ENCODE measurements around the gene SLC25A10.
A peak's percentile ranks its signal among the peaks of the same experiment; 100 is the strongest.
"Not testable (repeated sequence)": the region's sequence is repeated elsewhere in the genome, so short reads cannot be mapped to it uniquely, and the experiment has no call there.

The SLC25A10 gene

GRCh38 chr17:81711814-81712467 lies at the start of gene SLC25A10:
Gene SLC25A10, plus strand, starts transcription at chr17:81712284. Its CDS starts 143 bp downstream, at chr17:81712427.
- peak; percentile 71 for DNase-seq

GRCh38 chr17:81664051-81664470 lies 48.0 kb upstream of the SLC25A10 start:
- DNase-seq = no peak

- no peak for DNase-seq
These were observed 46.6 kb upstream of the SLC25A10 start for GRCh38 chr17:81665205-81666091.

- DNase-seq = no peak
These were observed 46.1 kb upstream of the SLC25A10 start for GRCh38 chr17:81666092-81666341.

- DNase-seq = peak; percentile 96
These were observed 45.5 kb upstream of the SLC25A10 start, which contains the start of the genes CCDC137 and OXLD1 for GRCh38 chr17:81666342-81667191. Gene CCDC137, plus strand, starts transcription at chr17:81666737. Its CDS starts 30 bp downstream, at chr17:81666767. Gene OXLD1, minus strand, starts transcription at chr17:81666605. Its CDS starts 28 bp downstream, at chr17:81666577.

- no peak for DNase-seq
These were observed 44.3 kb upstream of the SLC25A10 start for GRCh38 chr17:81667754-81668153.

- no peak for DNase-seq
These were observed 39.6 kb upstream of the SLC25A10 start for GRCh38 chr17:81672504-81672903.

GRCh38 chr17:81672954-81673353 lies 39.1 kb upstream of the SLC25A10 start:
- no peak for DNase-seq

- DNase-seq = no peak
These were observed 38.4 kb upstream of the SLC25A10 start for GRCh38 chr17:81673561-81674258.

GRCh38 chr17:81675515-81676221 lies 36.4 kb upstream of the SLC25A10 start:
- DNase-seq = not testable (repeated sequence)

- no peak for DNase-seq
These were observed 35.2 kb upstream of the SLC25A10 start for GRCh38 chr17:81676906-81677305.

GRCh38 chr17:81680150-81680549 lies 31.9 kb upstream of the SLC25A10 start:
- no peak for DNase-seq

GRCh38 chr17:81681672-81682071 lies 30.4 kb upstream of the SLC25A10 start:
- no peak for DNase-seq

- DNase-seq = no peak
These were observed 29.4 kb upstream of the SLC25A10 start for GRCh38 chr17:81682565-81683207.

GRCh38 chr17:81683208-81683583 lies 28.9 kb upstream of the SLC25A10 start:
- no peak for DNase-seq

- peak; percentile 98 for DNase-seq
These were observed 28.3 kb upstream of the SLC25A10 start, which contains the start of the genes ARL16 and HGS for GRCh38 chr17:81683584-81684441. Gene ARL16, minus strand, starts transcription at chr17:81683797. Its CDS starts 44 bp downstream, at chr17:81683753. Gene HGS, plus strand, starts transcription at chr17:81684011. Its CDS starts 56 bp downstream, at chr17:81684067.

GRCh38 chr17:81684442-81684911 lies 27.6 kb upstream of the SLC25A10 start:
- DNase-seq = no peak

- no peak for DNase-seq
These were observed 27.0 kb upstream of the SLC25A10 start for GRCh38 chr17:81685108-81685507.

GRCh38 chr17:81686614-81687013 lies 25.5 kb upstream of the SLC25A10 start:
- no peak for DNase-seq
